ENCODE results near the gene NUP98.
"Not testable (repeated sequence)": the region's sequence is repeated elsewhere in the genome, so short reads cannot be mapped to it uniquely, and the experiment has no call there.

NUP98 gene

GRCh38 chr11:3799143-3799542 lies 1.8 kb upstream of the NUP98 start:
- ATAC-seq (no peak), DNase-seq (no peak)

- ATAC-seq (peak; percentile 29), DNase-seq (no peak)
Measured at GRCh38 chr11:3796801-3797328, 489 bp downstream of the NUP98 start.

- no peak for ATAC-seq
- DNase-seq = no peak
Measured at GRCh38 chr11:3796346-3796745, 1.0 kb downstream of the NUP98 start.

GRCh38 chr11:3796002-3796311 lies 1.4 kb downstream of the NUP98 start:
- DNase-seq (no peak), ATAC-seq (no peak)

GRCh38 chr11:3795131-3796001 lies 2.0 kb downstream of the NUP98 start:
- DNase-seq (no peak), ATAC-seq (no peak)

GRCh38 chr11:3794387-3794786 lies 3.0 kb downstream of the NUP98 start:
- not testable (repeated sequence) for DNase-seq, ATAC-seq

GRCh38 chr11:3786781-3787428 lies 10.4 kb downstream of the NUP98 start:
- DNase-seq (no peak), ATAC-seq (no peak)

GRCh38 chr11:3783611-3784010 lies 13.7 kb downstream of the NUP98 start:
- ATAC-seq = no peak
- no peak for DNase-seq

- DNase-seq = no peak
- ATAC-seq = no peak
Measured at GRCh38 chr11:3782963-3783362, 14.4 kb downstream of the NUP98 start.

- DNase-seq = no peak
Measured at GRCh38 chr11:3781423-3781822, 15.9 kb downstream of the NUP98 start.

GRCh38 chr11:3775736-3776406 lies 21.5 kb downstream of the NUP98 start:
- no peak for DNase-seq
- ATAC-seq = no peak

More at GRCh38 chr11:3781423-3781822, 15.9 kb downstream of the NUP98 start:
- no peak for ATAC-seq

GRCh38 chr11:3773180-3773579 lies 24.2 kb downstream of the NUP98 start:
- DNase-seq (no peak), ATAC-seq (no peak)

- no peak for DNase-seq
- no peak for ATAC-seq
Measured at GRCh38 chr11:3767536-3767935, 29.8 kb downstream of the NUP98 start.

GRCh38 chr11:3766836-3767235 lies 30.5 kb downstream of the NUP98 start:
- not testable (repeated sequence) for DNase-seq

GRCh38 chr11:3764266-3764665 lies 33.1 kb downstream of the NUP98 start:
- DNase-seq (no peak), ATAC-seq (no peak)

More at GRCh38 chr11:3766836-3767235, 30.5 kb downstream of the NUP98 start:
- not testable (repeated sequence) for ATAC-seq

GRCh38 chr11:3755151-3755550 lies 42.2 kb downstream of the NUP98 start:
- no peak for DNase-seq
- no peak for ATAC-seq

- DNase-seq (no peak), ATAC-seq (no peak)
Measured at GRCh38 chr11:3753110-3753509, 44.2 kb downstream of the NUP98 start.

- no peak for DNase-seq
- ATAC-seq = no peak
Measured at GRCh38 chr11:3747704-3748103, 49.6 kb downstream of the NUP98 start.

GRCh38 chr11:3745161-3745560 lies 52.2 kb downstream of the NUP98 start:
- no peak for DNase-seq
- no peak for ATAC-seq

GRCh38 chr11:3738723-3739122 lies 58.6 kb downstream of the NUP98 start:
- ATAC-seq (no peak), DNase-seq (no peak)

GRCh38 chr11:3738241-3738640 lies 59.1 kb downstream of the NUP98 start:
- DNase-seq (no peak), ATAC-seq (no peak)

GRCh38 chr11:3737386-3737933 lies 59.9 kb downstream of the NUP98 start:
- ATAC-seq (no peak), DNase-seq (no peak)

- no peak for DNase-seq
- ATAC-seq = no peak
Measured at GRCh38 chr11:3736816-3737215, 60.5 kb downstream of the NUP98 start.
